Retina (tissue), 1 donor: ENCODE measurements around the gene GALNS.
"Not testable (repeated sequence)": the region's sequence is repeated elsewhere in the genome, so short reads cannot be mapped to it uniquely, and the experiment has no call there.

Experiments used
- DNase-seq: peaks from one replicate; pipeline ENCODE4 v3.0.0-alpha.2; 2016

The GALNS gene, protein sequence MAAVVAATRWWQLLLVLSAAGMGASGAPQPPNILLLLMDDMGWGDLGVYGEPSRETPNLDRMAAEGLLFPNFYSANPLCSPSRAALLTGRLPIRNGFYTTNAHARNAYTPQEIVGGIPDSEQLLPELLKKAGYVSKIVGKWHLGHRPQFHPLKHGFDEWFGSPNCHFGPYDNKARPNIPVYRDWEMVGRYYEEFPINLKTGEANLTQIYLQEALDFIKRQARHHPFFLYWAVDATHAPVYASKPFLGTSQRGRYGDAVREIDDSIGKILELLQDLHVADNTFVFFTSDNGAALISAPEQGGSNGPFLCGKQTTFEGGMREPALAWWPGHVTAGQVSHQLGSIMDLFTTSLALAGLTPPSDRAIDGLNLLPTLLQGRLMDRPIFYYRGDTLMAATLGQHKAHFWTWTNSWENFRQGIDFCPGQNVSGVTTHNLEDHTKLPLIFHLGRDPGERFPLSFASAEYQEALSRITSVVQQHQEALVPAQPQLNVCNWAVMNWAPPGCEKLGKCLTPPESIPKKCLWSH

DNA sequence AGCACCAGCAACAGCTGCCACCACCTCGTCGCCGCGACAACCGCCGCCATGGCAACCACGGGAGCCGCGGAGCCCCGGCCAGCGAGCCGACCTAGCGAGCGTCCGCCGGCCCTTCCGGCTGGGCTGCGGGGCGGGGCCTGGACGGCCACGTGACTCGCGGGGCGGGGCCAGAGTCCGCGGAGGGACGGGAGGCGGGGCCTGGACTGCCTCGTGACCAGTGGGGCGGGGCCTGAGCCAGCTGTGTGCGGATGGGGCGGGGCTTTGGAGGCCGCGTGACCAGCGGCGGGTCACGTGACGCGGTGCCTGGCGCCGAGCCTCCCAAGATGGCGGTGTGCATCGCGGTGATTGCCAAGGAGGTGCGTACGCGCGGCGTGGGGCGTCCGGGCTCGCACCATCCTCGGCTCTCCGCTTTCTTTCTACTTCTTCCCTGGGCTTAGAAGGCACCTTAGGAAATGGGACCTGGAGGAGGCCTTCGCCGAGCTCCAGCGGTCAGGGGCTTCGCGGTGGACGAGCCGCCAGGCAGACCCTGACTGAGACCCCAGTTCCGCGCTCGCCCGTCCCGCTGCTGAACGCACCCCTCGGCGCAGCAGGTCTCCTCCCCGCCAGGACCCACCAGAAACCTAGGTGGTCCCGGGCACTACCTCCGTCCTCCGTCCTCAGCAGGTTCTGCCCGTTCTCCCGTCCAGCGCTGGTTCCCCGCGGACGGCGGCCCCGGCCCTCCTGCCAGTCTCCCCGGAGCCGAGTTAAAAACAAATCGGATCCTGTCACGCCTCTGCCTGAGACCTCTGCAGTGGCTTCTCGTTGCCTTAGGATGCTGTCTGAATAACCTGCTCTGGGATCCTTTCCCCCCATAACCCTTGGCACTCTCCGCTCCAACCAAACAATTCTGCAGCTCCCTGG is at the start of gene GALNS, which contains the start of gene TRAPPC2L:
GALNS (minus strand) TSS at position 120 of the 900 bp plus-strand sequence; CDS start at position 50, 70 bp downstream.
TRAPPC2L (plus strand) TSS at position 300 of the 900 bp plus-strand sequence; CDS start at position 324, 24 bp downstream.
- peak; percentile 98 for DNase-seq

DNA sequence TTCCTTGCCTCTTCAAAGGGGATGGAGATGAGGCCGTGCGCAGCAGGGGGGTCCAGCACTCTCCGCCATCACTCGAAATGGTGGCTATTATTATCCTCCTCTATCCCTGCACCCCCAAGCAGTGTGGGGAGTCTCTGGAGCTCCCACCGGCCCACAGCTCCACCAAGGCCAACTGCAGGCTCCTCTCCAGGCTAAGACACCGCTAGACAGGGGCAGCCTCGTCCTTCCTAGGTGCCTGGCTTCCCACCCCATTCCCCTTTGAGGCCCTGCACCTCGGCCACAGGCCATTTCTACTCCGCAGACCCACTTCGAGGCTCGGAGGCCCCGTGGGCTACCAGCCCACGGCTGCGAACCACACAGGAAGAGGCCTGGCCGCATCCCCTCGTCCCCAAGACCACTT is 49.3 kb upstream of the GALNS start:
- DNase-seq, result no peak

DNA sequence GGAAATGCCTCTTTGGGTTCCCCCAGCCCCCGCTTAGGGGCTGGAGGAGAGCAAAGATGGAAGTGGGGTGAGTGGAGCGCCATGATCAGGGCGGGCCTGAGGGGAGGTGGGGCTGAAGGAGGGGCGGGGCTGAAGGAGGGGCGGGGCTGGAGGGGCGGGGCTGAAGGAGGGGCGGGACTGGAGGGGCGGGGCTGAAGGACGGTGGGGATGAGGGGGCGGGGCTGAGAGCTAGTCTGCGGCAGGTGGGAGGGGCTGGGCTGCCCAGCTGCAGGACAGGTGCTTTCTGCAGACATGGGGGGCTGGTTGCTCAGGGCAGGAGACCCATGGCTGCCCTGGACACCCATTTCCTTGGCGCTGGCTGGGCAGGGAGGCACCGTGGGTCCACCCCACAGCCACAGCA is 48.8 kb upstream of the GALNS start:
- DNase-seq, result no peak

DNA sequence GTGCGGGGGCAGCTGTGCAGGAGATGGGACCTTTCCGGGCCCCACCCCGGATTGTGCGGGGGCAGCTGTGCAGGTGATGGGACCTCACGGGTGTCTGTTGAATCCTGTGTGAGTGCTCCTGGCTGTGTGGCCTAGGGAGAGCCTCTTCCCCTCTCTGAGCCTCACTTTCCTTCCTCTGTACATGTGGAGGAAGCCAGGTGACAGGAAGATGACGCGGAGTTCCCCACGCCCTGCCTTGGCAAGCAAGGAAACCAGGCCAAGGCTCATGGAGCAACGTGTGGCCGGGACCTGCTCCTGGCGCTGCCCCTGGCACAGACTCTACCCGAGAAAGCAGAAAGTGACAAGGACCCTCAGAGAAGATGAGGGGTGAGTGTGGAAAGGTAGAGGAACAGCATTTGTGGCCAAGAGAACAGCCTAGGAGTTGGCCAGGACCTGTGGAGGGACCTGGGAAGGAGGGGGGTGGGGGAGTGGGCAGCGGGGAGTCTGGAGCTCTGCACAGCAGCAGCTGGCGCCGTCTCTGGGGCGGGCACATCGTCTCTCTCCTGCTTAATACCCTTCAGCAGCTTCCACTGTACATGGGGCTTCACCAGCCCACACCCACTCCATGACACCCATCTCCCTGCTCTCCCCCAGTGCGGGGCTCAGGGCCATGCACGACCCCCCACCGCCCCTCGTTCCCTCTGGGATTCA is 48.1 kb upstream of the GALNS start:
- DNase-seq, result no peak

DNA sequence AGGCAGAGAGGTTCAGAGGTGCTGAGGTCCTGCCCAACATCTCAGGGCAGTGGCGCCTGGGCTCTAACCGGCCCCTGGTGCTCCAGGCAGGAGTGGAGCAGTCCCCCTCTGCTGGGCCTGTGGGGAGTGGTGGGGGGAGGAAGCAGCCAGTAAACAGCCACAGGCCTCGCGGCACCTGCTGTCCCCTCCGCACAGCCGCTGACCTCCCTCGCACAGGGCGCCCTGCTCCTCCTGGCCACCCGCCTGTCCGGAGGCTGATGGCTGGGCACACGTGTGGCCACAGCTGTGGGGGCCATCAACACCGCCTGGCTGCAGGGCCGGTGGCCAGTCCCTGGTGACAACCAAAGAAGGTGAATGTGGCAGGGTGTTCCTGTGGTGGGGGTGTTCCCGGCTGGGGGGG is 46.5 kb upstream of the GALNS start:
- no peak for DNase-seq

DNA sequence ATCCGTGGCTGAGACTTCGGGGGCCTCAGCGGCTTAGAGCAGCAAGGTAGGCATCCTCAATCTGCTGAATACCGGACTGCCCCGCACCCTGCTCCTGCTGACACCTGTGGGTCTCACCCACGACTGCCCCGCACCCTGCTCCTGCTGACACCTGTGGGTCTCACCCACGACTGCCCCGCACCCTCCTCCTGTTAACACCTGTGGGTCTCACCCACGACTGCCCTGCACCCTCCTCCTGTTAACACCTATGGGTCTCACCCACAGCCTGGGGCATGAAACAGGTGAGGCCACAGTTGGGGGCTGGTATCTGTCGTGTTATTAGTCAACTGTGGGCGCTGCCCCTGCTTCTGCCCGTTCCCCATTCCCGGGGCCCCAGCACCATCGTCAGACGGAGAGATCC is 46.0 kb upstream of the GALNS start:
- DNase-seq, result no peak

DNA sequence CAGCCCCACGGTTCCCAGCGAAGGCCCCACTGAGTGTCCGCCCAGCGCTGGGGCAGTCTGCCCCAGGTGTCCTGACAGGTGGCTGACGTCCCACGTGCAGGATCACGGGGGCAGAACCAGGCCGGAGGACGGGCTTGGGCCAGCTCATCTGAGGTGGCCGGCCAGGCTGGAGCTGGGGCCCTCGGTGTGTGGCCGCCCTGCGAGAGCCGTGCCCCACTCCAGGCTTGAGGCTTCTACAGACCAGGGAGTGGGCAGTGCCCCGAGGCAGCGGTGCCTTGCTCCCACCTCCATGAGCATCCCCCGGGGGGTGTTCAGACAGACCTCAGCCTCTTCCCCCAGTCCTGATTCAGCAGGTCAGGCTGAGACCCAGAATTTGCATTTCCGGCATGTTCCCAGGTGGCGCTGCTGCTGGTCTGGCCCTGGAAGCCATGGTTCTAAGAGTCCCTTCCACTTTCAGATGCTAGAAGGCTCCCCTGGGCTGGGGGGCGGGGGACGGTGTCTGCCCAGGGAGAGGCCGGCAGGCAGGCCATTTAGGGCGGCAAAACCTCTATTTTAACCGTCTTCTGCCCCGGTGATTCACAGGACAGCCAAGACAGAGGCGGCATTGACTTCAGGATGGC is 45.1 kb upstream of the GALNS start:
- no peak for DNase-seq

DNA sequence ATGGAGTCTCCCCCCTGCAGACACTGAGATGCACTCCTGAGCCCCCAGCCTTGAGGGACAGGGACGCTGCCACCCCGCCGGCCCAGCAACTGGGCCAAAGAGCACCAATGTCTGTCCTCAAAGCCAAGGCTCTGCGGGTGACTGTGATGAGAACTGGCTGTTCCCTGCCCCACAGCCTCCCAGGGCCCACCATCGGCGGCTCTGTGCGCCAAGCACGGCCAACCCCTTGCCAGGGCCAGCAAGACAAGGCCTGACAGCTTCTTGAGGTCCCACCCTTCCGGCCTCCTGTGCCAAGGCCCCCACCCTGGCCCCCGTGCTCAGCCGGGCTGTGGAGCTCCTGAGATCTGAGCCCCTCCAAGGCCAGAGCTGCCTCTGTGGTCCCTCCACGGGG is 43.9 kb upstream of the GALNS start:
- DNase-seq, result no peak

DNA sequence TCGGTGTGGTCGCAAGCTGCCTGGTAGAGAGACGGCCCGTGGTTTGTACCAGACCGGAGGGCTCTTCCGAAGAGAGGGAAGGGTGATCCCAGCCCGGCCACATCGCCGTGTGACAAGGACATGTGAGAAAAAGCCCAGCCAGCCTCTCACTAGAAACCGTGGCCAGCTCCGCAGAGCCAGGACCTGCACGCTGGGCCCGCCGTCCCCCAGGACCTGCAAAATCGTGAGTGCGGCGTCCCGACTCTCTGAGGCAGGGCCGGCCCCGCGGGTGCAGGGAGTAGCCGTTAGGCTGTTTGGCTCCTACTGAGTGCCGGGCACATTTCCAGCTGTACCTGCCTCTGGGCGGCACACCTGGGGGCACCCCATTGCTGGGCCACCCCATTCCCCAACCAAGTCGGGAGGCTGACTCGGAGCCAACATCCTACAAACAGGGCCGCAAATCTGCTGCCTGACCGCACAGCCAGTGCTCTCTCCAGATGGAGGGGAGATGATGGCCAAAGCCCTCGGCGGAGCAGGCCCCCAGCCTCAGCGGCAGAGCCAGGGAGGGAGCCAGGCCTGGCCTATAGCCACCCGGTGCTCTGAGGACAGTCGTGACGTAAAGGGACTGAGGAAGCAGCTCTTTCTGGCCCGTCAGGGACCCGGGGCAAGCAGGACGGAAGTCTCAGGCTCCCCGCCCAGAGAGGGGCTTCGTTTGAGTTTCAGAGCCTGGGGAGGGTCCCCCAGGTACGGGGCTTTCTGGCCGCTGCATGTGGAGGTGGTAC is 43.3 kb upstream of the GALNS start:
- DNase-seq, result no peak

DNA sequence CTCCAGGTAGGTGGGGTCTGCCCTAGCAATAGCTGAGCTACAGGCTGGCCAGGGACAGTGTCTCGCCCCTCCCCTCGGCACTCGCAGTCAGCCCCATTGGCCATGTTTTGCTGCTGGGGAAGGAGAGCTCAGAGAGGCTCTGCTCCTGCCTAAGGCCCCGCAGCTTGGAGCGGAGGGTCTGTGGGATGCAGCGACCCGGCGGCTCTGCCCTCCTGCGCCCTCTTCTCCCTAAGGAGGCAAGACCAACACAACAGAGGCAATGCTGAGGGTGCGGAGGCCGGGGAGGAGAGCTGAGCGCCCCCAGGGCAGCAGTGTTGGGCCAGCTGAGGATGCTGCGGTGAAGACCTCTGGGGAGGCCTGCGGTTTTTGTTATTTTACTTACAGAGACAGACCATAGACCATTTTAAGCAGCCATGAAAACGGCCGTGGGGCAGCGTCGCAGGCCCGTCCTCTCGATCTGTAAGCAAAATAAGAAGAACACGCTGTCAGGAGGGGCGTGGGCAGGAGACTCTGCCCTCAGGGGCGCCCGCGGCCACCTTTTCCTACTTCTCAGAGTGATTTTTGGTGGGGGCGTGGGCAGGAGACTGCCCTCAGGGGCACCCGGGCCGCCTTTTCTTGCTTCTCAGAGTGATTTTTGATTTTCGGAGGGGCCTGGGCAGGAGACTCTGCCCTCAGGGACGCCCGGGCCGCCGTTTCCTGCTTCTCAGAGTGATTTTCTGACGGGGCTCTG is 41.1 kb upstream of the GALNS start:
- DNase-seq, result no peak

DNA sequence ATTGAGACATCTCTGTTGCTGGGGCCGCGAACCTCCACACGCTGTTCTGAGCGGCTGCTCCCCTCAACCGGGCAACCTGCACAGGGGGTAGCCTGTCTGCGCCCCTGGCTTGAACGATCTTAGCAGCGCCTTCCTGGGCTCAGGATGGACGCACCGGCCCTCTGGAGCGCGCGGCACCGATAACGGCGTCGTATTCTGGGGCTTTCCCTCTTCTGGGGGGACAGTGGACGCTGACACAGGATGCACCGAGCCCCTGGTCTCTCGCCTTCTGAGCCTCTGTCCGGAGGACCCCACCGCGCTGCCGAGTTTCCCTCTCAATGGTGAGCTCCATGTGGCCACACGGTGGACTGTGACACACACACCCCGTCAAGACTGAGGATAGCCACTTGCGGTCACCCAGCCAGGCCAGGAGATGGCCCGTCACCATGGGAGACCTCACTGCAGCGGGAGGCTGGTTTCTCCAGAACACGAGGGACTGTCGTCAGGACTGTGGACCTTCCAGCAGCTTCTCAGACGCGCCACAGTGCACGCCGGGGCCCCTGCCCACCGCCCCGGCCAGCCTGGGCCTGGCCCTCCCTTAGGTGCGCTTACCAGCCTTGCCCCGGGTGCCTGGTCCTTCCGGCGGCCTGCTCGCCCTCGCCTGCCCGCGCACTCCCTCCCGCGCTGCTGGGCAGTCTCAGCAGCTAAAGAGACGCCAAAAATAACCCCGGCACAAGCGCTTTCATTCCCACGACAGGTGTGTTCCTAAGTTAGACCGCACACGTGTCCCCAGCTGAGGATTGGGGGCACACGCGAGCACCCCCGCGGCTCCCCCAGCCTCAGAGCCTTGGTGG is 39.7 kb upstream of the GALNS start:
- no peak for DNase-seq

DNA sequence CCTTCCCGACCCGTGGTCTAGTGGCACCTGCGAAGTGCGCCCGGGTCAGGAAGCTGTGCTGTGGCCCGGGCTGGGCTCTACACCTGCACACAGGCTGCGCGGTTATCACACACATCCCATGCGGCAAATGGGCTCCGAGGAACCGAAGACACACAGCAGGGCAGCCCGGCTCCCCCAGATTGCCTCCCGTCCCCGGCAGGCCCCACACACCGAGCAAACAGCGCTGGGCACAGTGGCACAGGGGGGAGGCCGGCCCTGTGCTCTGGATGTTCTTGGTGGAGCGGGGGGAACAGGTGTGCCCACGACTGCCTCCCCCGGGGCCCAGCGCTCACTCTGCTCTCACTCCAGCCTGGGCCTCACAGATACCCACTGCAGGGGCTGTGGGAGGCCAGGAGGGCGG is 38.6 kb upstream of the GALNS start:
- DNase-seq, result no peak

DNA sequence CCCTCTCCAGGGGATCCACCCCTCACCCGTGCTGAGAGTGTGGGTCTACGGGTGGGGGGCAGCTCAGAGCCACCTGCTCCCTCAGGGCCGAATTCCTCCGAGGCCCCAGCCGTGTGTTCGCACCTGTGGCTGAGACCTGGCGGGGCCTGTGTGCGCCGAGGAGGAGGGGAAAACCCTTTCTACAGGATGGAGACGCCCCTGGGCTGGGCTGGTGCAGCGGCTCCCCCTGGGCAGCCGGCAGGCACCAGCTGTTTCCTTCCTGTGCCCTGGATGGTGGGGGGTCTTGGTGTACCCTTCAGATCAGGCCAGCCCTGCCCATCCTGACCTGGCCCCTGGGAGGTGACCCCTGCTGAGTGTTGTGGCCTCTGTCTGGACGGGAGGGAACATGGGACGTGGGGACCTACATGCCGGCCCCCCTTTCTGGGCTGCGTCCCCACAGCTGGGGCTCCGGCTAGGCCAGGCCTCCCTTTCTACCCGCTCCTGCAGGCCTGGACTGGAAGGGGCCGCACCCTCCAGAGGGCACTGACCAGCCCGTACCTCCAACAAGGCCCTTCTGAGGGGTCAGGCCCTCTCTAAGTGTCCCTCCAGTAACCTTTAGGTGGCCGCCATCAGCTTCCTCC is 38.0 kb upstream of the GALNS start:
- DNase-seq, result no peak

DNA sequence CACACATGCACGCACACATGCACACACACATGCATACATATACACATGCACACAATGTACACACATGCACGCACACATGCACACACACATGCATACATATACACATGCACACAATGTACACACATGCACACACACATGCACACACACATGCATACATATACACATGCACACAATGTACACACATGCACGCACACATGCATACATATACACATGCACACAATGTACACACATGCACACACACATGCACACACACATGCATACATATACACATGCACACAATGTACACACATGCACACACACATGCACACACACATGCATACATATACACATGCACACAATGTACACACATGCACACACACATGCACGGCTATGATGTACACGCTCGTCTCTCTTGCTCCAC is 37.5 kb upstream of the GALNS start:
- not testable (repeated sequence) for DNase-seq

DNA sequence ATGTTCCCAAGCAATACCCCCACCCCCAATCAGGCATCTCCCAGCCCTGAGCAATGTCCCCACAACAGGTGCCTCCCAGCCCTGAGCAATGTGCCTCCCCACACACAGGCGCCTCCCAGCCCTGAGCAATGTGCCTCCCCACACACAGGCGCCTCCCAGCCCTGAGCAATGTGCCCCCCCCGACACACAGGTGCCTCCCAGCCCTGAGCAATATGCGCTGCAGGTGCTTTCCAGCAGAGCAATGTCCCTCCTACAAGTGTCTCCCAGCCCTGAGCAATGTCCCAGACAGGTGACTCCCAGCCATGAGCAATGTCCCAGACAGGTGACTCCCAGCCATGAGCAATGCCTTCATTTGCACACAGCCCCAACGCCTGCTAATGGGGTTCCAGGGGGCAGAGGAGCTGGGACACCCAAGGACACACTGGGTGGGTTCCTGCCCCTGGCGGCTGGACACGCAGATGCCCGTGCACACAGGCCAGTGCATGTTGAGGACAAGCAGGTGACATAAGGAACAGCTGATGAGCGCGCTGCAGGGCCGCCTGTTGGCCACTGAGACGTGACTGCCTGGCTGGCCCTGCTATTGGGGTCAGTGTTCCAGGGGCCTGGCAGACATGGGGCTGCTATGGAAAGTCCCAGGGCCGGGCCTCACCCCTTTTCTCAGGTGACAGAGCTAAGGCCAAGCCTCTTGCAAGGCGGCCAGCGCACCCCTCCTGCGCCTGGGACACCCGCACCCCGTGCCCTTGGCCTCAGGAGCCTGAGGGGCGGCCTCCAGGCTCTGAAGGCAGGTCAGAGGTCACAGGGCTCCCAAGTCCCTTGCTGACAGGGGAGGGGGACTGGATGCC is 36.6 kb upstream of the GALNS start:
- DNase-seq, result no peak

DNA sequence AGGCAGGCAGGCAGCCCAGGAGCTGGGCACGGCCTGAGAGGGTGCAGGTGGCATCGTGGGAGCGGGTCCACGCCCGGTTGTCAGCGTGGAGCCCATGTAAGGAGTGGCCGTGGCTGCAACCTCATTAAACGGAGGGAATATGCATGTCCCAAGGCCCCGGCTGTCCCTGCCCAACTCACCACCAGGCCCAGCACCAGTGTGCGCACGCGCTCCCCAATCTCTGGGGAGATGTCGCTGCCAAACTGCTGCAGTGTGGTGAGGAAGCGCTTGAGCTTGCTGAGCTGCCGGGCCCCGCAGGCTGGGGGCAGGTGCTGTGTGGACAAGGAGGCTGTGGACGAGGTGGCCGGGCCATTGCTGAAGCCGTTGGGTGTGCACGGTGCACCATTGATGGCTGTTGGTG is 35.3 kb upstream of the GALNS start:
- DNase-seq, result no peak

DNA sequence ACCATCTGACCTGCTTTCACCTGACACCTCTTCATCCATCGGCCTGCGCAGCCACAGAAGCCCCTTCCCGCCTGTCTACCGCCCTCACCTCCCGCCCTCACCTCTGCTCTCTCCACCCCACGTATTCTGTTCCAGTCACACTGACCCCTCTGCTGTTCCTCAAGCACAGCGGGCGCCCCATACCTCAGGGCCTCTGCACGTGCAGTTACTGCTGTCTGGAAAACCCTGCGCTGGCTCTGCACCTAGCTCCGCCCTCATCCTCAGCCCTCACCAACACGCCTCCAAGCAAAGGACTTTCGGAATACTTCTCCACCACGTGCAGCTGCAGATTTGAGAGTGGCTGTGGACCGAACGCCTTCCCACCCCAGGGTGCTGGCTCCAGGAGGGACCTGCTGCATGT is 34.3 kb upstream of the GALNS start:
- no peak for DNase-seq

DNA sequence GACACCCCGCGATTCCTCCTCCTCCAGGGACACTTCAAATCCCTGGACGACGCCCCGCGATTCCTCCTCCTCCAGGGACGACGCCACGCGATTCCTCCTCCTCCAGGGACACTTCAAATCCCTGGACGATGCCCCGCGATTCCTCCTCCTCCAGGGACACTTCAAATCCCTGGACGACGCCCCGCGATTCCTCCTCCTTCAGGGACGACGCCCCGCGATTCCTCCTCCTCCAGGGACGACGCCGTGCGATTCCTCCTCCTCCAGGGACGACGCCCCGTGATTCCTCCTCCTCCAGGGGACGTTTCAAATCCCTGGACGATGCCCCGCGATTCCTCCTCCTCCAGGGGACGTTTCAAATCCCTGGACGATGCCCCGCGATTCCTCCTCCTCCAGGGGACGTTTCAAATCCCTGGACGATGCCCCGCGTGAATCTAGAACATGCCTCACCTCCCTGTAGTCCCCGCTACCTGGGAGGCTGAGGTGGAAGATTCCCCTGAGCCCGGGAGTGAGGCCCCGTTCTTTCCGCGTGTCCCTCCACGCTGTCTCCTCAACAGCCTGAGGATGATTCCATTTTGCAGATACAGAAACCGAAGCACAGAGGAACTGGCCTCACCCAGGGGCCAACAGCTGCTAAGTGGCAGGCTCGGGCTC is 33.1 kb upstream of the GALNS start:
- DNase-seq, result not testable (repeated sequence)
